ENCODE measurements around the gene TNFSF9.
"Not testable (repeated sequence)": the region's sequence is repeated elsewhere in the genome, so short reads cannot be mapped to it uniquely, and the experiment has no call there.

TNFSF9 gene

GRCh38 chr19:6576869-6577475 lies 46.1 kb downstream of the TNFSF9 start:
- no peak for DNase-seq

- no peak for DNase-seq
Observed at GRCh38 chr19:6577476-6578125, 46.8 kb downstream of the TNFSF9 start.

- no peak for DNase-seq
Observed at GRCh38 chr19:6579450-6580178, 48.8 kb downstream of the TNFSF9 start.

DNA sequence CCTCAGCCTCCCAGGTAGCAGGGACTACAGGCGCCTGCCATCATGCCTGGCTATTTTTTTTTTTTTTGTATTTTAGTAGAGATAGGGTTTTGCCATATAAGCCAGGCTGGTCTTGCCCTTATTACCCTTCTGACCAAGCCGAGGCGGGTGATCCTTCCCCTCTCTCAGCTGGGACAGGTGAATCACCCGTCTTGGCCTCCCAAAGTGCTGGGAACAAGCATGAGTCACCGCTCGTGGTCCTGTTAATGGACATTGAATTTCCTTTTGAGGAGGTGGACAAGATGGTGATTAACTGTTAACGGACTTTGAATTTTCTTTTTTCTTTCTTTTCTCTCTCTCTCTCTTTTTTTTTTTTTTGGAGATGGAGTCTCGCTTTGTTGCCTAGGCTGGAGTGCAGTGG lies 49.5 kb downstream of the TNFSF9 start:
- no peak for DNase-seq

- not testable (repeated sequence) for DNase-seq
Observed at GRCh38 chr19:6582515-6583484, 52.0 kb downstream of the TNFSF9 start.

All from GF-D8 (cell line).